Measurements from ENCODE around the gene MORN1. TPM values are rescaled to one million over a fixed set of nuclear protein-coding genes. Genes with fewer than 3 reads are reported as not detected.
A peak's percentile ranks its signal among the peaks of the same experiment; 100 is the strongest.
"Not testable (repeated sequence)": the region's sequence is repeated elsewhere in the genome, so short reads cannot be mapped to it uniquely, and the experiment has no call there.

MORN1 gene
- total RNA-seq, 4 donors from 2014 or later: 5.7 to 9.7 (median 7.1) TPM

- TF ChIP-seq CTCF (IDR thresholded peaks at IDR 0.05) (no peak), POLR2A (IDR thresholded peaks at IDR 0.05) (no peak)
- DNase-seq (ENCODE audit: low spot score in 2 of 2): no peak
- WGBS, 2 donors: 66 to 82% methylated on average over 23 to 25 of the region's 36 CpGs
- intact Hi-C loops (cut with DNase I; ENCODE audit: low total_unique reads): no loop called here
- H3K4me3 ChIP-seq (ENCODE audit: low read depth, poor library complexity, severe bottlenecking): no peak overlapping the region
These were observed 55.5 kb downstream of the MORN1 start for GRCh38 chr1:2335721-2336455.

GRCh38 chr1:2334883-2335534, 56.3 kb downstream of the MORN1 start:
- H3K4me3 ChIP-seq (ENCODE audit: low read depth, poor library complexity, severe bottlenecking): no peak overlapping the region
- TF ChIP-seq POLR2A (IDR thresholded peaks at IDR 0.05) (no peak), CTCF (IDR thresholded peaks at IDR 0.05) (no peak)
- intact Hi-C loops (cut with DNase I; ENCODE audit: low total_unique reads): no loop called here
- WGBS, 2 donors: 70 to 77% methylated on average over 32 of the region's 33 CpGs
- DNase-seq (ENCODE audit: low spot score in 2 of 2): no peak

- no peak for TF ChIP-seq POLR2A (IDR thresholded peaks at IDR 0.05)
- no peak for TF ChIP-seq CTCF (IDR thresholded peaks at IDR 0.05)
- intact Hi-C loops (cut with DNase I; ENCODE audit: low total_unique reads): no loop called here
- no peak overlapping the region for H3K4me3 ChIP-seq (ENCODE audit: low read depth, poor library complexity, severe bottlenecking)
- no peak for DNase-seq (ENCODE audit: low spot score in 2 of 2)
- WGBS, 2 donors: 70 to 80% methylated on average over 16 to 21 of the region's 21 CpGs
These were observed 57.0 kb downstream of the MORN1 start for GRCh38 chr1:2334366-2334765.

- H3K4me3 ChIP-seq (ENCODE audit: low read depth, poor library complexity, severe bottlenecking); intact Hi-C loops (cut with DNase I; ENCODE audit: low total_unique reads); DNase-seq (ENCODE audit: low spot score in 2 of 2): not testable (repeated sequence)
- WGBS, 2 donors: 79 to 81% methylated on average over 33 of the region's 33 CpGs
These were observed 59.8 kb downstream of the MORN1 start for GRCh38 chr1:2331580-2331979.

- H3K4me3 ChIP-seq (ENCODE audit: low read depth, poor library complexity, severe bottlenecking): no peak overlapping the region
- 62% methylated on average over 9 of the region's 11 CpGs; no CpG with 5 or more reads in 1 of the 2 donors for WGBS, 2 donors
- intact Hi-C loops (cut with DNase I; ENCODE audit: low total_unique reads): no loop called here
- TF ChIP-seq CTCF (IDR thresholded peaks at IDR 0.05) (no peak), POLR2A (IDR thresholded peaks at IDR 0.05) (no peak)
- no peak for DNase-seq (ENCODE audit: low spot score in 2 of 2)
These were observed 60.2 kb downstream of the MORN1 start for GRCh38 chr1:2331200-2331544.

GRCh38 chr1:2330519-2331199, 60.7 kb downstream of the MORN1 start:
- TF ChIP-seq CTCF (IDR thresholded peaks at IDR 0.05) (no peak), POLR2A (IDR thresholded peaks at IDR 0.05) (no peak)
- WGBS, 2 donors: 29 to 33% methylated on average over 22 to 31 of the region's 31 CpGs
- no peak overlapping the region for H3K4me3 ChIP-seq (ENCODE audit: low read depth, poor library complexity, severe bottlenecking)
- peak; percentile 63 to 94 for DNase-seq (ENCODE audit: low spot score in 2 of 2)
- intact Hi-C loops (cut with DNase I; ENCODE audit: low total_unique reads): no loop called here
